Keratinocyte (primary cell): ENCODE results near the gene GCNT4. TPM values are rescaled to one million over a fixed set of nuclear protein-coding genes. Genes with fewer than 3 reads are reported as not detected.

Experiments
- DNase-seq: peaks from one replicate; pipeline ENCODE4 v3.0.0-alpha.2; 2011; ENCODE audit warnings: low read depth, missing footprints, low spot score
- FAIRE-seq: peaks from 2 replicates; lab custom pipeline; 2011; peaks lifted over from hg19 to GRCh38; lab: Jason Lieb, UNC
- H2AFZ ChIP-seq: 2 replicates; pipeline ENCODE4 v1.6.0; 2012; ENCODE audit warnings: low read length, control low read depth, inconsistent platforms; ENCODE audit not compliant: control insufficient read depth
- H3K27ac ChIP-seq: 2 replicates; pipeline ENCODE4 v1.5.1; 2011; ENCODE audit warnings: low read length; ENCODE audit not compliant: control insufficient read depth, insufficient read depth
- H3K27me3 ChIP-seq: 3 replicates; pipeline ENCODE4 v1.6.0; 2011; ENCODE audit warnings: low read length; ENCODE audit not compliant: control insufficient read depth, insufficient read depth; ENCODE audit errors: extremely low read depth
- H3K36me3 ChIP-seq, 2 experiments: 2 replicates in 1 of 2; 3 replicates in 1 of 2; pipeline ENCODE4 v1.5.1; 2011; ENCODE audit warnings: low read length in 2 of 2, mild to moderate bottlenecking in 1 of 2; ENCODE audit not compliant: control insufficient read depth in 2 of 2, insufficient read depth in 2 of 2; ENCODE audit errors: extremely low read depth in 1 of 2
- H3K4me1 ChIP-seq: 3 replicates; pipeline ENCODE4 v1.5.1; 2011; ENCODE audit warnings: low read length; ENCODE audit not compliant: control insufficient read depth, insufficient read depth; ENCODE audit errors: extremely low read depth
- H3K4me2 ChIP-seq: 3 replicates; pipeline ENCODE4 v1.6.0; 2011; ENCODE audit warnings: low read depth, low read length; ENCODE audit not compliant: control insufficient read depth, insufficient read depth; ENCODE audit errors: extremely low read depth
- H3K4me3 ChIP-seq, 3 experiments: fragments of 200-600 bp in 1 of 3; sonication (generic) in 1 of 3; 2 replicates in 2 of 3; 3 replicates in 1 of 3; pipeline ENCODE4 v1.5.1; 2011 to 2016; ENCODE audit warnings: low read length in 3 of 3, mild to moderate bottlenecking in 3 of 3, control low read depth in 2 of 3, inconsistent platforms in 1 of 3, low read depth in 1 of 3, mixed read lengths in 1 of 3, mixed run types in 1 of 3, moderate library complexity in 1 of 3; ENCODE audit not compliant: control insufficient read depth in 2 of 3, insufficient read depth in 2 of 3; ENCODE audit errors: extremely low read depth in 1 of 3
- H3K79me2 ChIP-seq: 2 replicates; pipeline ENCODE4 v1.6.0; 2012; ENCODE audit warnings: low read length; ENCODE audit not compliant: control insufficient read depth, insufficient read depth
- H3K9ac ChIP-seq: 3 replicates; pipeline ENCODE4 v1.6.0; 2011; ENCODE audit warnings: low read length; ENCODE audit not compliant: control insufficient read depth, insufficient read depth; ENCODE audit errors: extremely low read depth
- H3K9me1 ChIP-seq: 3 replicates; pipeline ENCODE4 v1.6.0; 2011; ENCODE audit warnings: low read length; ENCODE audit not compliant: control insufficient read depth, insufficient read depth; ENCODE audit errors: extremely low read depth
- H3K9me3 ChIP-seq: 2 replicates; pipeline ENCODE4 v1.5.1; 2012; ENCODE audit warnings: low read depth, low read length; ENCODE audit not compliant: control insufficient read depth
- H4K20me1 ChIP-seq: 3 replicates; pipeline ENCODE4 v1.6.0; 2011; ENCODE audit warnings: low read length; ENCODE audit not compliant: control insufficient read depth, insufficient read depth; ENCODE audit errors: extremely low read depth
- CTCF ChIP-seq, 3 experiments: IDR thresholded peaks in 1 of 3; conservative IDR thresholded peaks in 1 of 3; optimal IDR thresholded peaks in 1 of 3; 2 replicates in 2 of 3; 3 replicates in 1 of 3; pipeline versions ENCODE3 to v1.5.1; 2011; ENCODE audit warnings: low read length in 3 of 3, mild to moderate bottlenecking in 3 of 3, moderate library complexity in 2 of 3, control low read depth in 1 of 3, inconsistent platforms in 1 of 3; ENCODE audit not compliant: insufficient read depth in 2 of 3; ENCODE audit errors: extremely low read depth in 1 of 3
- EZH2 ChIP-seq: IDR thresholded peaks from one replicate; pipeline ENCODE4 v1.6.1; 2012; ENCODE audit warnings: inconsistent platforms, mild to moderate bottlenecking, low read length, moderate library complexity
- dilution Hi-C: fragments of 300-500 bp; cut with MboI; formaldehyde crosslinking; loops from one replicate; pipeline ENCODE4 v1.7.0; 2020; ENCODE audit warnings: low sequenced_read_pairs; ENCODE audit not compliant: extremely low pct_ligation_motif_present
- polyA plus RNA-seq, 5 experiments: library from polyadenylated mRNA; depleted of rRNA in 3 of 5; stranded (reverse) in 3 of 5; stranded (forward) in 1 of 5; unstranded in 1 of 5; fragments of >200 nt; gene quantifications; 1 replicate in 1 of 5; 2 replicates in 3 of 5; 3 replicates in 1 of 5; pipeline versions ENCODE4 v1.2.1 to v1.2.3, GENCODE V29; 2011 to 2012; ENCODE audit warnings: missing spikeins in 2 of 5, low read depth in 1 of 5, low replicate concordance in 1 of 5

GCNT4 gene
- polyA plus RNA-seq, 1 donor (not counting 4 experiments of a cell fraction or from before 2014, with no cell fraction given) = 3.2 TPM

- TF ChIP-seq EZH2 (no peak), CTCF (optimal IDR thresholded peaks at IDR 0.05 in 1 of 3, IDR thresholded peaks at IDR 0.05 in 1 of 3, conservative IDR thresholded peaks at IDR 0.05 in 1 of 3; ENCODE audit: extremely low read depth in 1 of 3, insufficient read depth in 2 of 3, low read length in 3 of 3) (no peak)
- H3K4me2 ChIP-seq = no peak overlapping the region
- no peak overlapping the region for H3K9ac ChIP-seq
- H3K4me1 ChIP-seq = peaks cover 26% of the 10 kb centered on the region
- H3K9me1 ChIP-seq = no peaks in the 10 kb centered on the region
- peaks cover 0 to 4% of the 10 kb centered on the region in 2 experiments for H3K36me3 ChIP-seq
- DNase-seq (no peak), FAIRE-seq (no peak)
- no peaks in the 10 kb centered on the region for H4K20me1 ChIP-seq
- H3K9me3 ChIP-seq = no peaks in the 10 kb centered on the region
- H3K27ac ChIP-seq = no peak overlapping the region
- no peak overlapping the region for H2AFZ ChIP-seq
- H3K27me3 ChIP-seq = no peaks in the 10 kb centered on the region
- H3K79me2 ChIP-seq = peaks cover 9% of the 10 kb centered on the region
- dilution Hi-C loops = no loop called here
- H3K4me3 ChIP-seq = no peak overlapping the region
Observed at GRCh38 chr5:75048457-75048953, 3.9 kb downstream of the GCNT4 start.

- no peaks in the 10 kb centered on the region for H3K27me3 ChIP-seq
- FAIRE-seq (no peak), DNase-seq (no peak)
- peaks cover 0 to 6% of the 10 kb centered on the region in 2 experiments for H3K36me3 ChIP-seq
- peaks cover 29% of the 10 kb centered on the region for H3K4me1 ChIP-seq
- TF ChIP-seq EZH2 = no peak
- no peak for TF ChIP-seq CTCF (optimal IDR thresholded peaks at IDR 0.05 in 1 of 3, IDR thresholded peaks at IDR 0.05 in 1 of 3, conservative IDR thresholded peaks at IDR 0.05 in 1 of 3; ENCODE audit: extremely low read depth in 1 of 3, insufficient read depth in 2 of 3, low read length in 3 of 3)
- no peak overlapping the region for H3K4me2 ChIP-seq
- H3K9me3 ChIP-seq = no peaks in the 10 kb centered on the region
- dilution Hi-C loops = no loop called here
- no peak overlapping the region for H3K9ac ChIP-seq
- no peak overlapping the region for H2AFZ ChIP-seq
- no peaks in the 10 kb centered on the region for H3K9me1 ChIP-seq
- H3K79me2 ChIP-seq = peaks cover 9% of the 10 kb centered on the region
- no peak overlapping the region for H3K27ac ChIP-seq
- no peak overlapping the region for H3K4me3 ChIP-seq
- H4K20me1 ChIP-seq = no peaks in the 10 kb centered on the region
Observed at GRCh38 chr5:75047356-75047755, 5.0 kb downstream of the GCNT4 start.
